Endodermal cell (in vitro differentiated cells): ENCODE results near the gene LRRC3C. TPM values are rescaled to one million over a fixed set of nuclear protein-coding genes. Genes with fewer than 3 reads are reported as not detected.

ENCODE experiments used
- DNase-seq: peaks from one replicate; pipeline ENCODE4 v3.0.0-alpha.2; 2017
- H3K27ac ChIP-seq: 2 replicates; pipeline ENCODE4 v1.5.1; 2013; ENCODE audit warnings: mild to moderate bottlenecking, low read depth, low read length, moderate library complexity
- H3K27me3 ChIP-seq: 2 replicates; pipeline ENCODE4 v1.6.1; 2013; ENCODE audit warnings: mild to moderate bottlenecking, low read length, moderate library complexity; ENCODE audit not compliant: insufficient read depth, control insufficient read depth, poor library complexity, severe bottlenecking
- H3K36me3 ChIP-seq: 2 replicates; pipeline ENCODE4 v1.7.0; 2013; ENCODE audit warnings: mild to moderate bottlenecking, low read length, moderate library complexity; ENCODE audit not compliant: control insufficient read depth, insufficient read depth
- H3K4me1 ChIP-seq: one replicate; pipeline ENCODE4 v1.7.0; 2013; ENCODE audit warnings: low read length; ENCODE audit not compliant: control insufficient read depth, insufficient read depth
- H3K4me3 ChIP-seq: 2 replicates; pipeline ENCODE4 v1.5.1; 2013; ENCODE audit warnings: mild to moderate bottlenecking, low read length, moderate library complexity
- H3K9ac ChIP-seq: 2 replicates; pipeline ENCODE4 v1.6.1; 2013; ENCODE audit warnings: mild to moderate bottlenecking, low read length, moderate library complexity; ENCODE audit not compliant: poor library complexity, severe bottlenecking; ENCODE audit errors: extremely low read depth
- H3K9me3 ChIP-seq: 2 replicates; pipeline ENCODE4 v1.6.1; 2013; ENCODE audit warnings: mild to moderate bottlenecking, low read length, moderate library complexity; ENCODE audit not compliant: control insufficient read depth
- H3K27ac Mint-ChIP-seq: 2 replicates; pipeline ENCODE4 v1.8.0; 2020; ENCODE audit warnings: mixed read lengths
- H3K27me3 Mint-ChIP-seq: 2 replicates; pipeline ENCODE4 v1.8.0; 2021; ENCODE audit warnings: mild to moderate bottlenecking, mixed read lengths; ENCODE audit not compliant: insufficient read depth
- H3K36me3 Mint-ChIP-seq: 2 replicates; pipeline ENCODE4 v1.8.0; 2020; ENCODE audit warnings: low read depth, mixed read lengths
- H3K4me1 Mint-ChIP-seq: 2 replicates; pipeline ENCODE4 v1.8.0; 2020; ENCODE audit warnings: mixed read lengths
- H3K4me3 Mint-ChIP-seq: 2 replicates; pipeline ENCODE4 v1.8.0; 2020; ENCODE audit warnings: mild to moderate bottlenecking, moderate library complexity, mixed read lengths
- H3K9me3 Mint-ChIP-seq: 2 replicates; pipeline ENCODE4 v1.8.0; 2020; ENCODE audit warnings: mild to moderate bottlenecking, mixed read lengths
- WGBS, 2 experiments: methylation state at CpG; one replicate each; pipeline versions ENCODE4 v1.1.5 to v1.1.7; 2013; ENCODE audit warnings: missing lambda C conversion rate in 2 of 2, mixed read lengths in 1 of 2; ENCODE audit not compliant: insufficient coverage in 1 of 2, insufficient read length in 1 of 2; 5-methylcytosine and 5-hydroxymethylcytosine counted together
- total RNA-seq, 2 donors: library from RNA; stranded (reverse); fragmentation: NEBNext Ultra II Directional in 1 of 2; extraction: Animal tissue kit (Norgen Biotek cat#: 25700) in 1 of 2; gene quantifications; 2 replicates in 1 of 2; 3 replicates in 1 of 2; pipeline ENCODE4 v1.2.1, GENCODE V29; 2021
- TF ChIP-seq, protein P1 (sequence below): fragments of 200-600 bp; sonication (generic); conservative IDR thresholded peaks from 2 replicates; pipeline ENCODE4 v1.5.0; 2021; ENCODE audit warnings: antibody characterized with exemption, mild to moderate bottlenecking

The LRRC3C gene
- total RNA-seq, 2 donors from 2014 or later = not detected

DNA sequence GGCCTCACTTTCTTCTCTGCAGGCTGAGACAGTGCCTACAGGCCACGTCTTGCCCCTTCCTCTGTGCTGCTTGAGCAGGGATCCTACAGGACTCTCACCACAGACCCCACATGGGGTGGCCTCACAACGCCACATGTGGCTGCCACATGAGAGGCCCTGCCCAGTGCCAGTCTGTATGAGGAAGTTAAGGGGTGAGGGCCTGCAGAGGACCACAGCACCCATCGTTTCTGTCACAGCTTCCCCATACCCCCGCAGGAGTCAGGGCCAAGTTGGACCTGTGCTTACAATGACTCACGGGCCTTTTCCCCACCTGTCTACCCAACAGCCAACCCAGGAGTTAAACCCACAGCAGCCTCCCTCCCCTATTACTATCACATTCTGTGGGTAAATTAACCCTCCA, 6.2 kb upstream of the LRRC3C start:
- Mint-ChIP-seq H3K36me3 (peaks cover 43% of the 10 kb centered on the region), H3K27ac (no peak overlapping the region), H3K4me3 (no peak overlapping the region), H3K4me1 (peaks cover 14% of the 10 kb centered on the region), H3K9me3 (no peaks in the 10 kb centered on the region), H3K27me3 (no peaks in the 10 kb centered on the region)
- DNase-seq = no peak
- Histone ChIP-seq H3K27me3 (no peaks in the 10 kb centered on the region), H3K27ac (no peak overlapping the region), H3K4me3 (no peak overlapping the region), H3K36me3 (peaks cover 41% of the 10 kb centered on the region), H3K9ac (no peak overlapping the region), H3K4me1 (no peaks in the 10 kb centered on the region), H3K9me3 (no peaks in the 10 kb centered on the region)
- 86 to 92% methylated on average over 1 to 5 of the region's 5 CpGs for WGBS, 2 experiments
- TF ChIP-seq, protein P1, sequence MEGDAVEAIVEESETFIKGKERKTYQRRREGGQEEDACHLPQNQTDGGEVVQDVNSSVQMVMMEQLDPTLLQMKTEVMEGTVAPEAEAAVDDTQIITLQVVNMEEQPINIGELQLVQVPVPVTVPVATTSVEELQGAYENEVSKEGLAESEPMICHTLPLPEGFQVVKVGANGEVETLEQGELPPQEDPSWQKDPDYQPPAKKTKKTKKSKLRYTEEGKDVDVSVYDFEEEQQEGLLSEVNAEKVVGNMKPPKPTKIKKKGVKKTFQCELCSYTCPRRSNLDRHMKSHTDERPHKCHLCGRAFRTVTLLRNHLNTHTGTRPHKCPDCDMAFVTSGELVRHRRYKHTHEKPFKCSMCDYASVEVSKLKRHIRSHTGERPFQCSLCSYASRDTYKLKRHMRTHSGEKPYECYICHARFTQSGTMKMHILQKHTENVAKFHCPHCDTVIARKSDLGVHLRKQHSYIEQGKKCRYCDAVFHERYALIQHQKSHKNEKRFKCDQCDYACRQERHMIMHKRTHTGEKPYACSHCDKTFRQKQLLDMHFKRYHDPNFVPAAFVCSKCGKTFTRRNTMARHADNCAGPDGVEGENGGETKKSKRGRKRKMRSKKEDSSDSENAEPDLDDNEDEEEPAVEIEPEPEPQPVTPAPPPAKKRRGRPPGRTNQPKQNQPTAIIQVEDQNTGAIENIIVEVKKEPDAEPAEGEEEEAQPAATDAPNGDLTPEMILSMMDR = no peak

DNA sequence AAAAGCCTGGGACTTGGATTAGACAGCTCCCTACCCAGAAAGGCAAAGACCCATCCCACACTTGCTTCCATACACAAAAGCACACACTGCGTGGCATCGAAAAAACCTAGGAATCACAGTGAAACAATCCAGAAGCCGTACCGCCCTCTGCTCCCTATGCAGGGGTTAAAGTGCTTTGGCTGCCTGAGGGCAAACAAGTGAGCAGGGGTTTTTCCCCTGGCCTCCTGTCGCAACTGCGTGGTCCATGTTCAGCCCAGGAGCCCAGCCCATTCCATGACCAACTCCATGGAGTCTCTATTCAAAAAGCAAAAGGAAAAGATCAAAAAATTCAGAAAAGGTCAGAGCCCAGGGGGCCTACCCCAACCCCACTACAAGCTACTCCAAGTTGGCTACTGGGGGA, 5.5 kb upstream of the LRRC3C start:
- Histone ChIP-seq H3K36me3 (peaks cover 41% of the 10 kb centered on the region), H3K9me3 (no peaks in the 10 kb centered on the region), H3K27me3 (no peaks in the 10 kb centered on the region), H3K4me1 (no peaks in the 10 kb centered on the region), H3K27ac (no peak overlapping the region), H3K4me3 (no peak overlapping the region), H3K9ac (no peak overlapping the region)
- TF ChIP-seq, protein P1 = no peak
- H3K36me3 Mint-ChIP-seq = peaks cover 37% of the 10 kb centered on the region
- no peak for DNase-seq
- H3K27ac Mint-ChIP-seq = no peak overlapping the region
- peaks cover 19% of the 10 kb centered on the region for H3K4me1 Mint-ChIP-seq
- 92 to 93% methylated on average over 2 to 6 of the region's 6 CpGs for WGBS, 2 experiments
- no peak overlapping the region for H3K4me3 Mint-ChIP-seq
- no peaks in the 10 kb centered on the region for H3K27me3 Mint-ChIP-seq
- H3K9me3 Mint-ChIP-seq = no peaks in the 10 kb centered on the region

DNA sequence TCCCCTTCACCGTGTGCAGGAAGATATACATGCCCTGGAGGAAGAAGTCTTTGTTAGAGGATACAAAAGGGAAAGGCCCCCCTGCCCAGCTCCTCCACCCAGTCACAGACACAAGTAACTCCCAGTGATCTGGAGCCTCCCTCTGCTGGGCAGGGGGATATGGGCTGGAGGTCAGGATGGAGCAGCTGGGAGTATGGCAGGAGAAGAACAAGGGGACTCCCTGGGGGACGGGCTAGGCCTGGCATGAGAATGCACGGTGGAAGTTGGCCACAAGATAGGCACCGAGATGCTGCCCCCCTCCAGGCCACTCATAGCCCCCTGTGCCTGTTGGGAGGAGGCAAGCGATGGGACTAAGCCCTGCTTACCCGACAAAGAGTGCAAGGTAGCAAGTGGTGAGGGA, 4.3 kb upstream of the LRRC3C start:
- Histone ChIP-seq H3K27me3 (no peaks in the 10 kb centered on the region), H3K4me3 (no peak overlapping the region), H3K9me3 (no peaks in the 10 kb centered on the region), H3K36me3 (peaks cover 41% of the 10 kb centered on the region), H3K27ac (no peak overlapping the region), H3K9ac (no peak overlapping the region), H3K4me1 (no peaks in the 10 kb centered on the region)
- Mint-ChIP-seq H3K4me3 (no peak overlapping the region), H3K36me3 (peaks cover 33% of the 10 kb centered on the region), H3K4me1 (peaks cover 21% of the 10 kb centered on the region), H3K27ac (no peak overlapping the region), H3K27me3 (no peaks in the 10 kb centered on the region), H3K9me3 (no peaks in the 10 kb centered on the region)
- TF ChIP-seq, protein P1 = no peak
- DNase-seq = no peak
- WGBS, 2 experiments = 97% methylated on average over 6 of the region's 6 CpGs; no CpG with 5 or more reads in 1 of the 2 experiments
